HepG2 (cell line): ENCODE data around the gene STMN3. TPM values are rescaled to one million over a fixed set of nuclear protein-coding genes. Genes with fewer than 3 reads are reported as not detected.

Experiments used
- FOSL1 ChIP-seq: sonication (generic); formaldehyde crosslinking; IDR thresholded peaks from 2 replicates; pipeline ENCODE4 v1.9.0; 2021; ENCODE audit warnings: missing genetic modification reagents, borderline replicate concordance
- KAT2B ChIP-seq: fragments of 150-350 bp; IDR thresholded peaks from 2 replicates; pipeline ENCODE4 v1.6.1; 2014; ENCODE audit warnings: low read depth, low read length, borderline replicate concordance
- KDM1A ChIP-seq: IDR thresholded peaks from 2 replicates; pipeline ENCODE4 v1.6.1; 2016; ENCODE audit warnings: missing compliant biosample characterization
- MTF2 ChIP-seq: sonication (generic); formaldehyde crosslinking; IDR thresholded peaks from 2 replicates; pipeline ENCODE4 v1.5.0; 2020; ENCODE audit warnings: missing genetic modification reagents, borderline replicate concordance
- RAD21 ChIP-seq: fragments of 450-650 bp; formaldehyde crosslinking; IDR thresholded peaks from 2 replicates; pipeline ENCODE4 v1.5.0; 2020; ENCODE audit warnings: mild to moderate bottlenecking
- STAG1 ChIP-seq: sonication (generic); formaldehyde crosslinking; IDR thresholded peaks from 2 replicates; pipeline ENCODE4 v1.4.0; 2020; ENCODE audit warnings: missing genetic modification reagents
- SYNCRIP ChIP-seq: fragments of 200-400 bp; formaldehyde crosslinking; IDR thresholded peaks from 2 replicates; pipeline ENCODE4 v1.6.1; 2018; ENCODE audit warnings: mild to moderate bottlenecking, low read depth, low read length; ENCODE audit not compliant: insufficient read depth
- ZFP36 ChIP-seq: fragments of 150-350 bp; IDR thresholded peaks from 2 replicates; pipeline ENCODE4 v1.6.1; 2018; ENCODE audit warnings: borderline replicate concordance, low read length, low read depth; ENCODE audit not compliant: partially characterized antibody
- ZKSCAN5 ChIP-seq: sonication (generic); formaldehyde crosslinking; IDR thresholded peaks from 2 replicates; pipeline ENCODE4 v1.5.1; 2020; ENCODE audit warnings: mild to moderate bottlenecking, missing genetic modification reagents
- ZNF264 ChIP-seq: sonication (generic); formaldehyde crosslinking; IDR thresholded peaks from 2 replicates; pipeline ENCODE4 v1.4.0; 2020; ENCODE audit warnings: missing genetic modification reagents
- ZNF331 ChIP-seq: sonication (generic); formaldehyde crosslinking; IDR thresholded peaks from 2 replicates; pipeline ENCODE4 v1.4.0; 2020; ENCODE audit warnings: missing genetic modification reagents
- ZNF333 ChIP-seq: sonication (generic); formaldehyde crosslinking; IDR thresholded peaks from 2 replicates; pipeline ENCODE4 v1.4.0; 2020; ENCODE audit warnings: mild to moderate bottlenecking, missing genetic modification reagents, borderline replicate concordance
- ZNF343 ChIP-seq: sonication (generic); formaldehyde crosslinking; IDR thresholded peaks from 2 replicates; pipeline ENCODE4 v1.4.0; 2020; ENCODE audit warnings: mild to moderate bottlenecking, missing genetic modification reagents
- ZNF441 ChIP-seq: sonication (generic); formaldehyde crosslinking; IDR thresholded peaks from 2 replicates; pipeline ENCODE4 v1.7.0; 2021; ENCODE audit warnings: missing genetic modification reagents, borderline replicate concordance
- ZNF546 ChIP-seq: sonication (generic); formaldehyde crosslinking; conservative IDR thresholded peaks from 2 replicates; pipeline ENCODE4 v1.8.1; 2023; ENCODE audit warnings: mild to moderate bottlenecking, missing genetic modification reagents
- ZNF619 ChIP-seq: sonication (generic); formaldehyde crosslinking; IDR thresholded peaks from 2 replicates; pipeline ENCODE4 v1.4.0; 2020; ENCODE audit warnings: mild to moderate bottlenecking, missing genetic modification reagents
- polyA plus RNA-seq, 8 experiments: library from polyadenylated mRNA; depleted of rRNA in 3 of 8; stranded (reverse) in 7 of 8; unstranded in 1 of 8; fragments of >200 nt; fragmentation: Illumina TruSeq in 4 of 8; extraction: Trizol in 4 of 8; gene quantifications; 2 replicates each; pipeline versions ENCODE4 v1.2.1 to v1.2.3, GENCODE V29; 2011 to 2016; ENCODE audit warnings: low read depth in 4 of 8, missing spikeins in 1 of 8, mixed read lengths in 1 of 8; ENCODE audit not compliant: insufficient read depth in 1 of 8
- total RNA-seq, 5 experiments: library from RNA; depleted of rRNA; stranded (reverse); fragments of >200 nt; fragmentation: Illumina TruSeq; extraction: Trizol; gene quantifications; 2 replicates each; pipeline ENCODE4 v1.2.3, GENCODE V29; 2016; ENCODE audit warnings: low read depth in 1 of 5
- TF ChIP-seq, protein P1 (sequence below): sonication (generic); formaldehyde crosslinking; IDR thresholded peaks from 2 replicates; pipeline ENCODE4 v1.5.0; 2020; ENCODE audit warnings: missing genetic modification reagents
- TF ChIP-seq, protein P2 (sequence below): sonication (generic); formaldehyde crosslinking; IDR thresholded peaks from 2 replicates; pipeline ENCODE4 v1.4.0; 2020; ENCODE audit warnings: missing genetic modification reagents
- TF ChIP-seq, protein P3 (sequence below): sonication (generic); formaldehyde crosslinking; IDR thresholded peaks from 2 replicates; pipeline ENCODE4 v1.5.1; 2020; ENCODE audit warnings: missing genetic modification reagents, mild to moderate bottlenecking, borderline replicate concordance
- TF ChIP-seq, protein P4 (sequence below): sonication (generic); formaldehyde crosslinking; IDR thresholded peaks from 2 replicates; pipeline ENCODE4 v1.4.0; 2020; ENCODE audit warnings: missing genetic modification reagents
- TF ChIP-seq, protein P5 (sequence below): sonication (generic); formaldehyde crosslinking; IDR thresholded peaks from 2 replicates; pipeline ENCODE4 v1.4.0; 2020; ENCODE audit warnings: missing genetic modification reagents
- TF ChIP-seq, protein P6 (sequence below): sonication (generic); formaldehyde crosslinking; IDR thresholded peaks from 2 replicates; pipeline ENCODE4 v1.9.0; 2021; ENCODE audit warnings: missing genetic modification reagents, mild to moderate bottlenecking, borderline replicate concordance

STMN3 gene
- total and polyA plus RNA-seq, 2 of the 13 experiments (the other 11 are each of a cell fraction or from before 2014, with no cell fraction given) = 21.0 to 48.3 TPM

DNA sequence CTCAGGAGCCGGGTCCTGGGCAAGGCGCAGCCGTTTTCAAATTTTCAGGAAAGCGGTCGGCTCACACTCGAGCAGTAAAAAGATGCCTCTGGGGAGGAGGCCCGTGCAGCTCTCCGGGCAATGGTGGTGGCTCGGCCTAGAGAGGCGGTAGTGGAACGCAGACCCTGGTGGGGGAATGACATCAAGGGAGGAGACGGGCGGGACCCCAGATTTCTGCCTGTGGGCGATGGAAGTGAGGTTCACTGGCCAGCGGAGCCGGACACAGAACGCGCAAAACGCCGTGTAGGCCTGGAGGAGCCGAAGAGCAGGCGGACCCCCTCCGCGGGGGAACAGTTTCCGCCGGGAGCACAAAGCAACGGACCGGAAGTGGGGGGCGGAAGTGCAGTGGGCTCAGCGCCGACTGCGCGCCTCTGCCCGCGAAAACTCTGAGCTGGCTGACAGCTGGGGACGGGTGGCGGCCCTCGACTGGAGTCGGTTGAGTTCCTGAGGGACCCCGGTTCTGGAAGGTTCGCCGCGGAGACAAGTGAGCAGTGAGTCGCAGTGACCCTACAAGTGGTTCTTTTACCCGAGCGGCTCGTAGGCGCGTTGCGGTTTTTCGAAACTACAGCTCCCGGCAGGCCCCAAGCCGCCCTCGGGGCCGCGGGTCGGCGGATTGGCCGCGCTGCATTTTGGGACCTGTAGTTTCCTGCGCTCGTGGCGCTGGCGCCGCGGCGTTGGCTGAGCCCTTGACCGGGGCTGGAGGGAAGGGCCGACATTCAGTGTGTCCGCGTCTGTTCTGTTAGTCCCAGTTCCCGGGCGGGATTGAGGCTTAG lies 4.9 kb upstream of the STMN3 start, which contains the start of gene RTEL1 (continued):
- TF ChIP-seq, protein P1, sequence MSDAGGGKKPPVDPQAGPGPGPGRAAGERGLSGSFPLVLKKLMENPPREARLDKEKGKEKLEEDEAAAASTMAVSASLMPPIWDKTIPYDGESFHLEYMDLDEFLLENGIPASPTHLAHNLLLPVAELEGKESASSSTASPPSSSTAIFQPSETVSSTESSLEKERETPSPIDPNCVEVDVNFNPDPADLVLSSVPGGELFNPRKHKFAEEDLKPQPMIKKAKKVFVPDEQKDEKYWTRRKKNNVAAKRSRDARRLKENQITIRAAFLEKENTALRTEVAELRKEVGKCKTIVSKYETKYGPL (CRISPR knock-in tag) = peak; percentile 80; the same call in 1 of the 2 replicates
- TF ChIP-seq ZNF441 (CRISPR knock-in tag) (peak; percentile 73), ZNF546 (CRISPR knock-in tag) (peak; percentile 87; the same call in 1 of the 2 replicates), FOSL1 (CRISPR knock-in tag) (peak; percentile 54; the same call in 1 of the 2 replicates), ZKSCAN5 (no peak), SYNCRIP (no peak), RAD21 (CRISPR knock-in tag) (peak; percentile 79), KAT2B (no peak), MTF2 (peak; percentile 97), KDM1A (CRISPR knock-in tag) (no peak), ZNF619 (CRISPR knock-in tag) (no peak; the same call in 1 of the 2 replicates), ZNF333 (CRISPR knock-in tag) (peak; percentile 47; the same call in 1 of the 2 replicates), ZNF331 (peak; percentile 95), ZFP36 (no peak), ZNF264 (peak; percentile 97), STAG1 (CRISPR knock-in tag) (peak; percentile 44), ZNF343 (CRISPR knock-in tag) (peak; percentile 62; the same call in 1 of the 2 replicates)
- TF ChIP-seq, protein P2, sequence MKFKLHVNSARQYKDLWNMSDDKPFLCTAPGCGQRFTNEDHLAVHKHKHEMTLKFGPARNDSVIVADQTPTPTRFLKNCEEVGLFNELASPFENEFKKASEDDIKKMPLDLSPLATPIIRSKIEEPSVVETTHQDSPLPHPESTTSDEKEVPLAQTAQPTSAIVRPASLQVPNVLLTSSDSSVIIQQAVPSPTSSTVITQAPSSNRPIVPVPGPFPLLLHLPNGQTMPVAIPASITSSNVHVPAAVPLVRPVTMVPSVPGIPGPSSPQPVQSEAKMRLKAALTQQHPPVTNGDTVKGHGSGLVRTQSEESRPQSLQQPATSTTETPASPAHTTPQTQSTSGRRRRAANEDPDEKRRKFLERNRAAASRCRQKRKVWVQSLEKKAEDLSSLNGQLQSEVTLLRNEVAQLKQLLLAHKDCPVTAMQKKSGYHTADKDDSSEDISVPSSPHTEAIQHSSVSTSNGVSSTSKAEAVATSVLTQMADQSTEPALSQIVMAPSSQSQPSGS (CRISPR knock-in tag) = peak; percentile 92
- TF ChIP-seq, protein P3, sequence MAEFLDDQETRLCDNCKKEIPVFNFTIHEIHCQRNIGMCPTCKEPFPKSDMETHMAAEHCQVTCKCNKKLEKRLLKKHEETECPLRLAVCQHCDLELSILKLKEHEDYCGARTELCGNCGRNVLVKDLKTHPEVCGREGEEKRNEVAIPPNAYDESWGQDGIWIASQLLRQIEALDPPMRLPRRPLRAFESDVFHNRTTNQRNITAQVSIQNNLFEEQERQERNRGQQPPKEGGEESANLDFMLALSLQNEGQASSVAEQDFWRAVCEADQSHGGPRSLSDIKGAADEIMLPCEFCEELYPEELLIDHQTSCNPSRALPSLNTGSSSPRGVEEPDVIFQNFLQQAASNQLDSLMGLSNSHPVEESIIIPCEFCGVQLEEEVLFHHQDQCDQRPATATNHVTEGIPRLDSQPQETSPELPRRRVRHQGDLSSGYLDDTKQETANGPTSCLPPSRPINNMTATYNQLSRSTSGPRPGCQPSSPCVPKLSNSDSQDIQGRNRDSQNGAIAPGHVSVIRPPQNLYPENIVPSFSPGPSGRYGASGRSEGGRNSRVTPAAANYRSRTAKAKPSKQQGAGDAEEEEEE (CRISPR knock-in tag) = peak; percentile 98
- TF ChIP-seq, protein P4, sequence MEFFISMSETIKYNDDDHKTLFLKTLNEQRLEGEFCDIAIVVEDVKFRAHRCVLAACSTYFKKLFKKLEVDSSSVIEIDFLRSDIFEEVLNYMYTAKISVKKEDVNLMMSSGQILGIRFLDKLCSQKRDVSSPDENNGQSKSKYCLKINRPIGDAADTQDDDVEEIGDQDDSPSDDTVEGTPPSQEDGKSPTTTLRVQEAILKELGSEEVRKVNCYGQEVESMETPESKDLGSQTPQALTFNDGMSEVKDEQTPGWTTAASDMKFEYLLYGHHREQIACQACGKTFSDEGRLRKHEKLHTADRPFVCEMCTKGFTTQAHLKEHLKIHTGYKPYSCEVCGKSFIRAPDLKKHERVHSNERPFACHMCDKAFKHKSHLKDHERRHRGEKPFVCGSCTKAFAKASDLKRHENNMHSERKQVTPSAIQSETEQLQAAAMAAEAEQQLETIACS (CRISPR knock-in tag) = peak; percentile 85
- TF ChIP-seq, protein P5, sequence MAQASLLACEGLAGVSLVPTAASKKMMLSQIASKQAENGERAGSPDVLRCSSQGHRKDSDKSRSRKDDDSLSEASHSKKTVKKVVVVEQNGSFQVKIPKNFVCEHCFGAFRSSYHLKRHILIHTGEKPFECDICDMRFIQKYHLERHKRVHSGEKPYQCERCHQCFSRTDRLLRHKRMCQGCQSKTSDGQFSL (CRISPR knock-in tag) = peak; percentile 95
- TF ChIP-seq, protein P6, sequence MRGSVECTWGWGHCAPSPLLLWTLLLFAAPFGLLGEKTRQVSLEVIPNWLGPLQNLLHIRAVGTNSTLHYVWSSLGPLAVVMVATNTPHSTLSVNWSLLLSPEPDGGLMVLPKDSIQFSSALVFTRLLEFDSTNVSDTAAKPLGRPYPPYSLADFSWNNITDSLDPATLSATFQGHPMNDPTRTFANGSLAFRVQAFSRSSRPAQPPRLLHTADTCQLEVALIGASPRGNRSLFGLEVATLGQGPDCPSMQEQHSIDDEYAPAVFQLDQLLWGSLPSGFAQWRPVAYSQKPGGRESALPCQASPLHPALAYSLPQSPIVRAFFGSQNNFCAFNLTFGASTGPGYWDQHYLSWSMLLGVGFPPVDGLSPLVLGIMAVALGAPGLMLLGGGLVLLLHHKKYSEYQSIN = no peak; the same call in 1 of the 2 replicates
